CD4-positive, alpha-beta T cell (primary cell): ENCODE results near the gene WDR27. TPM values are rescaled to one million over a fixed set of nuclear protein-coding genes. Genes with fewer than 3 reads are reported as not detected.

Source experiments
- ATAC-seq: fragments of 200-7000 bp; cut with Tn5 transposase; one replicate; pipeline ENCODE4 v1.10.0; 2022; ENCODE audit warnings: mild to moderate bottlenecking; ENCODE audit not compliant: poor library complexity
- CTCF ChIA-PET: fragments of 350-600 bp; sonication (Branson Sonifier 250); formaldehyde crosslinking; loops from one replicate; lab custom pipeline; 2021; ENCODE audit warnings: antibody characterized with exemption, inconsistent platforms; lab: Charles Lee
- POLR2A ChIA-PET: fragments of 350-600 bp; sonication (Branson Sonifier 250); formaldehyde crosslinking; loops from one replicate; lab custom pipeline; 2021; ENCODE audit warnings: antibody characterized with exemption, inconsistent platforms; lab: Charles Lee
- DNase-seq, 14 experiments: peaks; one replicate each; pipeline ENCODE4 v3.0.0-alpha.2; 2013 to 2020; ENCODE audit warnings: mixed read lengths in 2 of 14
- H3K27ac ChIP-seq, 2 donors: one replicate each; pipeline versions ENCODE4 v1.5.1 to v1.7.0; 2013; ENCODE audit warnings: low read length in 2 of 2, low read depth in 1 of 2, mild to moderate bottlenecking in 1 of 2
- H3K27me3 ChIP-seq, 2 experiments: 1 replicate in 1 of 2; 2 replicates in 1 of 2; pipeline versions ENCODE4 v1.6.1 to v1.7.0; 2013; ENCODE audit warnings: low read length in 2 of 2, control low read depth in 1 of 2, mild to moderate bottlenecking in 1 of 2, moderate library complexity in 1 of 2; ENCODE audit not compliant: insufficient read depth in 2 of 2, control insufficient read depth in 1 of 2
- H3K36me3 ChIP-seq: one replicate; pipeline ENCODE4 v1.6.1; 2013; ENCODE audit warnings: low read length, control low read depth; ENCODE audit not compliant: insufficient read depth
- H3K4me1 ChIP-seq: one replicate; pipeline ENCODE4 v1.6.1; 2013; ENCODE audit warnings: low read length, control low read depth; ENCODE audit not compliant: insufficient read depth
- H3K4me3 ChIP-seq: one replicate; pipeline ENCODE4 v1.5.1; 2013; ENCODE audit warnings: mild to moderate bottlenecking, low read length, moderate library complexity
- H3K9me3 ChIP-seq, 2 experiments: 1 replicate in 1 of 2; 2 replicates in 1 of 2; pipeline versions ENCODE4 v1.6.1 to v1.7.0; 2013; ENCODE audit warnings: low read length in 2 of 2, mild to moderate bottlenecking in 2 of 2, control low read depth in 1 of 2, moderate library complexity in 1 of 2; ENCODE audit not compliant: control insufficient read depth in 1 of 2, insufficient read depth in 1 of 2
- H3K27ac Mint-ChIP-seq: one replicate; pipeline ENCODE4 v1.8.0; 2020; ENCODE audit warnings: mixed read lengths
- H3K27me3 Mint-ChIP-seq: one replicate; pipeline ENCODE4 v1.8.0; 2021; ENCODE audit warnings: mixed read lengths
- H3K36me3 Mint-ChIP-seq: one replicate; pipeline ENCODE4 v1.8.0; 2021; ENCODE audit warnings: low read depth, mixed read lengths
- H3K4me1 Mint-ChIP-seq: one replicate; pipeline ENCODE4 v1.8.0; 2021; ENCODE audit warnings: low read depth, mixed read lengths
- H3K4me3 Mint-ChIP-seq: one replicate; pipeline ENCODE4 v1.8.0; 2020; ENCODE audit warnings: mild to moderate bottlenecking, mixed read lengths
- H3K9me3 Mint-ChIP-seq: one replicate; pipeline ENCODE4 v1.8.0; 2020; ENCODE audit warnings: mixed read lengths
- intact Hi-C, 2 experiments: fragments of 100-400 bp; cut with DNase I in 1 of 2; cut with micrococcal nuclease in 1 of 2; formaldehyde crosslinking; loops; one replicate each; pipeline versions ENCODE4 v1.15.1 to v1.9.0; 2023 to 2025; cut with DNase I, micrococcal nuclease
- total RNA-seq, 174 experiments: library from RNA in 2 of 174; stranded (reverse) in 2 of 174; gene quantifications; one replicate each; pipeline ENCODE4 v1.2.3 and lab custom pipeline; 2021 to 2026
- TF ChIP-seq, protein P1 (sequence below): fragments of 200-600 bp; IDR thresholded peaks from one replicate; pipeline ENCODE4 v1.8.0; 2022; ENCODE audit warnings: antibody characterized with exemption, mild to moderate bottlenecking

WDR27 gene
- total RNA-seq, 2 experiments from 2014 or later = 22.0 to 23.5 TPM

DNA sequence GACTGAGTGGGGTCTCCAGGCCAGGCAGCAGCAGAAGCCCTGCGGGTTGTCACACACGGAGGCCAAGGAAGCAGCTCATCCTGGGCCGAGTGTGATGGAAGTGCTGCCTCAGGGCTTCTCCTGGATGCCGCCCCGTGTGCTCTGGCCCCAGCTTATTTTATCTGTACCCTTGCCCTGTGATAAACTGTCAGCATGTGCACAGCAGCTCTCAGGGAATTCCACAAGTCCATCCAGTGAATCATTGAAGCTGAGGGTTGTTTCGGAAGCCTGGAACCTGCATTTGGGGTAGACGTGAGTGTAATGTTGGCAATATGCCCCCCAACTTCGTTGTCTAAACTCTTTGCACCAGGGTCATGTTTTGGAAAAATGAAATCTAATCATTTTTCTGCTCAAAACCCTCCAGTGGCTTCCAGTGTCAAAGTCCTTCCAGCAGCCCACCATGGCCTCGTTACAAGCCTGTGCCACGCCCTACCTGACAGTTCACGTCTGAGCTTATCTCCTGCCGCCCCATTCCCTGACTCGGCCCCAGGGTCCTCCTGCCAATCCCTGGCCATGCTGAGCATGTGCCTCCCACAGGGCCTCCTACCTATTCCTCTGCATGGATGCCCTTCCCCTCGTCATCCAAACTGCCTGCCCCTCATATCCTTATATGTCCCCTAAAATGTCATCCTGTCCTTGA lies 280.1 kb downstream of the WDR27 start:
- Mint-ChIP-seq H3K36me3 (no peaks in the 10 kb centered on the region), H3K9me3 (no peaks in the 10 kb centered on the region), H3K27me3 (peaks cover 7% of the 10 kb centered on the region), H3K4me1 (no peaks in the 10 kb centered on the region), H3K27ac (no peak overlapping the region), H3K4me3 (no peak overlapping the region)
- no peaks in the 10 kb centered on the region for H3K27me3 ChIP-seq
- ChIA-PET POLR2A (no interaction called here), CTCF (no interaction called here)
- H3K4me1 ChIP-seq = no peaks in the 10 kb centered on the region
- no peak for ATAC-seq
- H3K27ac ChIP-seq = no peak overlapping the region
- H3K4me3 ChIP-seq = no peak overlapping the region
- no peaks in the 10 kb centered on the region for H3K36me3 ChIP-seq
- TF ChIP-seq, protein P1, sequence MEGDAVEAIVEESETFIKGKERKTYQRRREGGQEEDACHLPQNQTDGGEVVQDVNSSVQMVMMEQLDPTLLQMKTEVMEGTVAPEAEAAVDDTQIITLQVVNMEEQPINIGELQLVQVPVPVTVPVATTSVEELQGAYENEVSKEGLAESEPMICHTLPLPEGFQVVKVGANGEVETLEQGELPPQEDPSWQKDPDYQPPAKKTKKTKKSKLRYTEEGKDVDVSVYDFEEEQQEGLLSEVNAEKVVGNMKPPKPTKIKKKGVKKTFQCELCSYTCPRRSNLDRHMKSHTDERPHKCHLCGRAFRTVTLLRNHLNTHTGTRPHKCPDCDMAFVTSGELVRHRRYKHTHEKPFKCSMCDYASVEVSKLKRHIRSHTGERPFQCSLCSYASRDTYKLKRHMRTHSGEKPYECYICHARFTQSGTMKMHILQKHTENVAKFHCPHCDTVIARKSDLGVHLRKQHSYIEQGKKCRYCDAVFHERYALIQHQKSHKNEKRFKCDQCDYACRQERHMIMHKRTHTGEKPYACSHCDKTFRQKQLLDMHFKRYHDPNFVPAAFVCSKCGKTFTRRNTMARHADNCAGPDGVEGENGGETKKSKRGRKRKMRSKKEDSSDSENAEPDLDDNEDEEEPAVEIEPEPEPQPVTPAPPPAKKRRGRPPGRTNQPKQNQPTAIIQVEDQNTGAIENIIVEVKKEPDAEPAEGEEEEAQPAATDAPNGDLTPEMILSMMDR = no peak
- DNase-seq = no peak
- intact Hi-C loops = no loop called here
- H3K9me3 ChIP-seq = peaks cover 0 to 22% of the 10 kb centered on the region in 2 experiments

DNA sequence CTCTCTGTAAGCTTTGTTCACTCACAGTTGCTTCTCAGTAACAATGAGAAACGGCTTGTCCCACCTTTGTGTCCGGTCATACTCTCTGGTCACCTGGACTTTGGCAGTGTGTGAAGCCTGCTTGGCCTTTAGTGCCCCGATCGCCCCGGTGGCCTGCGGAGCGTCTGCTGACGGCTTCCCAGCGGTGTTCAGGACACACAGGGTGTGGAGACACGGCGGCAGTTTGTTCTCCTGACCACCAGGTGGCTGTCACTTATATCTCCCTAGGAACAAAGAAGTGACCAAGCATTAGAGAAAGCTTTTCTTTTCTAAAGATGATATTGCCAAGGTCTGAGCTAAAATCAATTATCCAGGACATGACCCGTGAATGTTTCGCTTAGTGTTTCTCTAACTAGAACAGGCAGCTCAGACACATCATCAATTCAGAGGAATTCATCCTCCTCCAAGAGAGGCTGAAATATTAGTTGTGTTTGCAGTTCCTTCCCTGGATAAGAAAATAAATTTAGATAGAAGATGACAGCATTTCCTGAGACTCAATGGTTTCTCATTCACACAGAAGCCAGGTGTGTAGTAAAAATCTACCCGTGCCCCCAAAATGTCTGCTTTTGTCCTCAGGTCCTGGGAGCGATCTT lies 280.8 kb downstream of the WDR27 start:
- Mint-ChIP-seq H3K4me3 (no peak overlapping the region), H3K36me3 (no peaks in the 10 kb centered on the region), H3K9me3 (no peaks in the 10 kb centered on the region), H3K4me1 (no peaks in the 10 kb centered on the region), H3K27ac (no peak overlapping the region), H3K27me3 (peaks cover 7% of the 10 kb centered on the region)
- intact Hi-C loops = no loop called here
- TF ChIP-seq, protein P1 = no peak
- ATAC-seq = no peak
- DNase-seq = no peak
- POLR2A ChIA-PET = no interaction called here
- Histone ChIP-seq H3K4me3 (no peak overlapping the region), H3K4me1 (no peaks in the 10 kb centered on the region), H3K27ac (no peak overlapping the region), H3K27me3 (no peaks in the 10 kb centered on the region), H3K36me3 (no peaks in the 10 kb centered on the region), H3K9me3 (peaks cover 0 to 21% of the 10 kb centered on the region in 2 experiments)
- CTCF ChIA-PET = no interaction called here

DNA sequence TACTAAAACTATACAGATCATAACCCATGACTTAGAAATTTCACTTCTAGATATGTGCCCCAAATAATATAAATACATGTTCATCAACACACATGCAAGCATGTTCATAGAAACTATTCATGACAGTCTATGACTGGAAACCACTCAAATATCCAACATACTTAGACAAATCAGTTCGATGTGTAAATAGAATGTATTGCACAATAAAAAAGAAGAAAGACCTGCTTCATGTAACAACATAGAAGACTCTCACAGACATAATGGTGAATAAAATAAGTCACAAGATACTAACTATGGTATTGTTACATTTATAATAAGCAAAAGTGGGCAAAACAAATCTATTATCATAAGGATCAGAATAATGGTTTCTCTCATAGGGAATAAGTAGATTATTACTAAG lies 284.7 kb downstream of the WDR27 start:
- TF ChIP-seq, protein P1 = no peak
- H3K36me3 Mint-ChIP-seq = no peaks in the 10 kb centered on the region
- no peak overlapping the region for H3K27ac Mint-ChIP-seq
- intact Hi-C loops = no loop called here
- ATAC-seq = no peak
- no peak for DNase-seq
- no peaks in the 10 kb centered on the region for H3K27me3 ChIP-seq
- ChIA-PET POLR2A (no interaction called here), CTCF (no interaction called here)
- no peak overlapping the region for H3K4me3 Mint-ChIP-seq
- H3K4me1 Mint-ChIP-seq = no peaks in the 10 kb centered on the region
- no peak overlapping the region for H3K27ac ChIP-seq
- no peaks in the 10 kb centered on the region for H3K36me3 ChIP-seq
- H3K27me3 Mint-ChIP-seq = peaks cover 9% of the 10 kb centered on the region
- peaks cover 0 to 15% of the 10 kb centered on the region in 2 experiments for H3K9me3 ChIP-seq
- no peak overlapping the region for H3K4me3 ChIP-seq
- peaks cover 8% of the 10 kb centered on the region for H3K9me3 Mint-ChIP-seq
- H3K4me1 ChIP-seq = no peaks in the 10 kb centered on the region
